HepG2 (cell line): ENCODE data around the gene NAGS. TPM values are rescaled to one million over a fixed set of nuclear protein-coding genes. Genes with fewer than 3 reads are reported as not detected.
A peak's percentile ranks its signal among the peaks of the same experiment; 100 is the strongest.

Source experiments
- AGO1 ChIP-seq: fragments of 200-400 bp; formaldehyde crosslinking; IDR thresholded peaks from 2 replicates; pipeline ENCODE4 v1.6.1; 2017; ENCODE audit warnings: mild to moderate bottlenecking, low read depth, low read length, moderate library complexity; ENCODE audit not compliant: poor library complexity, severe bottlenecking
- ASH2L ChIP-seq: fragments of 300-600, 200-600 bp; sonication (generic); IDR thresholded peaks from 2 replicates; pipeline ENCODE4 v1.7.0; 2017; ENCODE audit warnings: low read depth, mild to moderate bottlenecking, moderate library complexity, mixed read lengths, low read length; ENCODE audit not compliant: insufficient read length
- FOXO1 ChIP-seq: sonication (generic); formaldehyde crosslinking; IDR thresholded peaks from 2 replicates; pipeline ENCODE4 v1.4.0; 2020; ENCODE audit warnings: missing genetic modification reagents
- HDAC1 ChIP-seq: sonication (generic); formaldehyde crosslinking; IDR thresholded peaks from 2 replicates; pipeline ENCODE4 v1.5.1; 2020; ENCODE audit warnings: mild to moderate bottlenecking, missing genetic modification reagents
- HDAC2 ChIP-seq: sonication (generic); formaldehyde crosslinking; IDR thresholded peaks from 2 replicates; pipeline ENCODE4 v1.4.0; 2020; ENCODE audit warnings: missing genetic modification reagents
- HNF4A ChIP-seq: sonication (generic); formaldehyde crosslinking; IDR thresholded peaks from 2 replicates; pipeline ENCODE4 v1.4.0; 2020; ENCODE audit warnings: missing genetic modification reagents
- KLF16 ChIP-seq, 2 experiments: sonication (generic) in 1 of 2; formaldehyde crosslinking in 1 of 2; IDR thresholded peaks; 2 replicates each; pipeline versions ENCODE4 v1.6.1 to v1.8.0; 2016 to 2023; ENCODE audit warnings: missing genetic modification reagents in 2 of 2, missing compliant biosample characterization in 1 of 2
- LCORL ChIP-seq, 2 experiments: fragments of 450-650 bp in 1 of 2; sonication (generic) in 1 of 2; formaldehyde crosslinking in 1 of 2; IDR thresholded peaks; 2 replicates each; pipeline versions ENCODE4 v1.5.0 to v1.6.1; 2017 to 2020; ENCODE audit warnings: antibody characterized with exemption in 1 of 2, missing genetic modification reagents in 1 of 2
- MTA1 ChIP-seq: sonication (generic); formaldehyde crosslinking; IDR thresholded peaks from 2 replicates; pipeline ENCODE4 v1.4.0; 2020; ENCODE audit warnings: missing genetic modification reagents, mild to moderate bottlenecking, borderline replicate concordance
- PHF21A ChIP-seq: sonication (generic); formaldehyde crosslinking; IDR thresholded peaks from 2 replicates; pipeline ENCODE4 v1.5.0; 2020; ENCODE audit warnings: mild to moderate bottlenecking, missing genetic modification reagents
- PHF5A ChIP-seq: IDR thresholded peaks from one replicate; pipeline ENCODE4 v1.6.1; 2018; ENCODE audit warnings: low read depth, missing genetic modification reagents; ENCODE audit not compliant: unreplicated experiment
- REPIN1 ChIP-seq: sonication (generic); formaldehyde crosslinking; IDR thresholded peaks from 2 replicates; pipeline ENCODE4 v1.8.0; 2022; ENCODE audit warnings: missing genetic modification reagents, low read depth, mild to moderate bottlenecking, borderline replicate concordance
- SAFB2 ChIP-seq: sonication (generic); formaldehyde crosslinking; IDR thresholded peaks from 2 replicates; pipeline ENCODE4 v1.5.1; 2020; ENCODE audit warnings: missing genetic modification reagents, low read depth, mild to moderate bottlenecking, borderline replicate concordance
- THAP11 ChIP-seq: IDR thresholded peaks from 2 replicates; pipeline ENCODE4 v1.6.1; 2016; ENCODE audit warnings: missing biosample characterization, missing genetic modification reagents
- ZNF431 ChIP-seq: sonication (generic); formaldehyde crosslinking; IDR thresholded peaks from 2 replicates; pipeline ENCODE4 v1.9.0; 2022; ENCODE audit warnings: missing genetic modification reagents, low read depth, mild to moderate bottlenecking, borderline replicate concordance
- ZNF615 ChIP-seq: sonication (generic); formaldehyde crosslinking; IDR thresholded peaks from 2 replicates; pipeline ENCODE4 v1.5.0; 2020; ENCODE audit warnings: mild to moderate bottlenecking, missing genetic modification reagents, borderline replicate concordance
- polyA plus RNA-seq, 8 experiments: library from polyadenylated mRNA; depleted of rRNA in 3 of 8; stranded (reverse) in 7 of 8; unstranded in 1 of 8; fragments of >200 nt; fragmentation: Illumina TruSeq in 4 of 8; extraction: Trizol in 4 of 8; gene quantifications; 2 replicates each; pipeline versions ENCODE4 v1.2.1 to v1.2.3, GENCODE V29; 2011 to 2016; ENCODE audit warnings: low read depth in 4 of 8, missing spikeins in 1 of 8, mixed read lengths in 1 of 8; ENCODE audit not compliant: insufficient read depth in 1 of 8
- total RNA-seq, 5 experiments: library from RNA; depleted of rRNA; stranded (reverse); fragments of >200 nt; fragmentation: Illumina TruSeq; extraction: Trizol; gene quantifications; 2 replicates each; pipeline ENCODE4 v1.2.3, GENCODE V29; 2016; ENCODE audit warnings: low read depth in 1 of 5
- TF ChIP-seq, protein P1 (sequence below): sonication (generic); formaldehyde crosslinking; IDR thresholded peaks from 2 replicates; pipeline ENCODE4 v1.5.0; 2020; ENCODE audit warnings: mild to moderate bottlenecking, low read depth, missing genetic modification reagents, borderline replicate concordance
- TF ChIP-seq, protein P2 (sequence below): sonication (generic); formaldehyde crosslinking; IDR thresholded peaks from 2 replicates; pipeline ENCODE4 v1.4.0; 2020; ENCODE audit warnings: missing genetic modification reagents, borderline replicate concordance
- TF ChIP-seq, protein P3 (sequence below), 2 experiments: IDR thresholded peaks; 2 replicates each; pipeline ENCODE4 v1.6.1; 2011 to 2012; ENCODE audit warnings: low read length in 2 of 2, borderline replicate concordance in 1 of 2, low read depth in 1 of 2, mild to moderate bottlenecking in 1 of 2, moderate library complexity in 1 of 2
- TF ChIP-seq, protein P4 (sequence below), 2 experiments: sonication (generic) in 1 of 2; formaldehyde crosslinking in 1 of 2; IDR thresholded peaks; 2 replicates each; pipeline versions ENCODE4 v1.5.1 to v1.6.1; 2011 to 2020; ENCODE audit warnings: borderline replicate concordance in 1 of 2, low read depth in 1 of 2, low read length in 1 of 2, mild to moderate bottlenecking in 1 of 2, missing genetic modification reagents in 1 of 2, moderate library complexity in 1 of 2

Gene NAGS
- total and polyA plus RNA-seq, 2 of the 13 experiments (the other 11 are each of a cell fraction or from before 2014, with no cell fraction given): 4.3 to 5.1 TPM

DNA sequence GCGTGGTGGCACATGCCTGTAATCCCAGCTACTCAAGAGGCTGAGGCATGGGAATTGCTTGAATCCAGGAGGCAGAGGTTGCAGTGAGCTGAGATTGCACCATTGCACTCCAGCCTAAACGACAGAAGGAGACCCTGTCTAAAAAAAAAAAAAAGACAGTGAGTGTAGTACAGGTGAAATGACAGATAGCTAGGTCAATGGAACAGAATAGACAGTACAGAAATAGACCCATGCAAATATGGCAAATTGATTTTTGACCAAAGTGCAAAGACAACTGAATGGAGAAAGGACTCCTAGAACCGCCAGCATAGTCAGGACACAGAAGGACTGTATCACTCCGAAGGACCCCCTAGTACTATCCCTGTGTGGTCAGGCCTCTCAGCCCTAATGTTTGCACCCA is 34.1 kb upstream of the NAGS start (continued):
- TF ChIP-seq LCORL (IDR thresholded peaks at IDR 0.05) (0 out of 2 replicates have a peak, but pooled peaks have one; percentile 43), LCORL (CRISPR knock-in tag; IDR thresholded peaks at IDR 0.05) (0 out of 2 replicates have a peak, but pooled peaks have one; percentile 41), THAP11 (peak; percentile 46; the same call in 1 of the 2 replicates), PHF21A (CRISPR knock-in tag) (peak; percentile 65), ZNF615 (CRISPR knock-in tag) (no peak), REPIN1 (peak; percentile 42; the same call in 1 of the 2 replicates), KLF16 (CRISPR knock-in tag; IDR thresholded peaks at IDR 0.05) (0 out of 4 replicates have a peak, but pooled peaks of 1 of the 2 experiments have one; percentile 27), MTA1 (CRISPR knock-in tag) (no peak), HNF4A (CRISPR knock-in tag) (peak; percentile 79), HDAC1 (peak; percentile 47; the same call in 1 of the 2 replicates), ZNF431 (CRISPR knock-in tag) (no peak), FOXO1 (CRISPR knock-in tag) (no peak), PHF5A (CRISPR knock-in tag) (no peak), AGO1 (no peak), SAFB2 (no peak), HDAC2 (no peak; the same call in 1 of the 2 replicates), ASH2L (peak; percentile 38)
- TF ChIP-seq, protein P1, sequence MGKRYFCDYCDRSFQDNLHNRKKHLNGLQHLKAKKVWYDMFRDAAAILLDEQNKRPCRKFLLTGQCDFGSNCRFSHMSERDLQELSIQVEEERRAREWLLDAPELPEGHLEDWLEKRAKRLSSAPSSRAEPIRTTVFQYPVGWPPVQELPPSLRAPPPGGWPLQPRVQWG (CRISPR knock-in tag): no peak
- TF ChIP-seq, protein P2, sequence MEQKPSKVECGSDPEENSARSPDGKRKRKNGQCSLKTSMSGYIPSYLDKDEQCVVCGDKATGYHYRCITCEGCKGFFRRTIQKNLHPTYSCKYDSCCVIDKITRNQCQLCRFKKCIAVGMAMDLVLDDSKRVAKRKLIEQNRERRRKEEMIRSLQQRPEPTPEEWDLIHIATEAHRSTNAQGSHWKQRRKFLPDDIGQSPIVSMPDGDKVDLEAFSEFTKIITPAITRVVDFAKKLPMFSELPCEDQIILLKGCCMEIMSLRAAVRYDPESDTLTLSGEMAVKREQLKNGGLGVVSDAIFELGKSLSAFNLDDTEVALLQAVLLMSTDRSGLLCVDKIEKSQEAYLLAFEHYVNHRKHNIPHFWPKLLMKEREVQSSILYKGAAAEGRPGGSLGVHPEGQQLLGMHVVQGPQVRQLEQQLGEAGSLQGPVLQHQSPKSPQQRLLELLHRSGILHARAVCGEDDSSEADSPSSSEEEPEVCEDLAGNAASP (CRISPR knock-in tag): no peak
- TF ChIP-seq, protein P3, sequence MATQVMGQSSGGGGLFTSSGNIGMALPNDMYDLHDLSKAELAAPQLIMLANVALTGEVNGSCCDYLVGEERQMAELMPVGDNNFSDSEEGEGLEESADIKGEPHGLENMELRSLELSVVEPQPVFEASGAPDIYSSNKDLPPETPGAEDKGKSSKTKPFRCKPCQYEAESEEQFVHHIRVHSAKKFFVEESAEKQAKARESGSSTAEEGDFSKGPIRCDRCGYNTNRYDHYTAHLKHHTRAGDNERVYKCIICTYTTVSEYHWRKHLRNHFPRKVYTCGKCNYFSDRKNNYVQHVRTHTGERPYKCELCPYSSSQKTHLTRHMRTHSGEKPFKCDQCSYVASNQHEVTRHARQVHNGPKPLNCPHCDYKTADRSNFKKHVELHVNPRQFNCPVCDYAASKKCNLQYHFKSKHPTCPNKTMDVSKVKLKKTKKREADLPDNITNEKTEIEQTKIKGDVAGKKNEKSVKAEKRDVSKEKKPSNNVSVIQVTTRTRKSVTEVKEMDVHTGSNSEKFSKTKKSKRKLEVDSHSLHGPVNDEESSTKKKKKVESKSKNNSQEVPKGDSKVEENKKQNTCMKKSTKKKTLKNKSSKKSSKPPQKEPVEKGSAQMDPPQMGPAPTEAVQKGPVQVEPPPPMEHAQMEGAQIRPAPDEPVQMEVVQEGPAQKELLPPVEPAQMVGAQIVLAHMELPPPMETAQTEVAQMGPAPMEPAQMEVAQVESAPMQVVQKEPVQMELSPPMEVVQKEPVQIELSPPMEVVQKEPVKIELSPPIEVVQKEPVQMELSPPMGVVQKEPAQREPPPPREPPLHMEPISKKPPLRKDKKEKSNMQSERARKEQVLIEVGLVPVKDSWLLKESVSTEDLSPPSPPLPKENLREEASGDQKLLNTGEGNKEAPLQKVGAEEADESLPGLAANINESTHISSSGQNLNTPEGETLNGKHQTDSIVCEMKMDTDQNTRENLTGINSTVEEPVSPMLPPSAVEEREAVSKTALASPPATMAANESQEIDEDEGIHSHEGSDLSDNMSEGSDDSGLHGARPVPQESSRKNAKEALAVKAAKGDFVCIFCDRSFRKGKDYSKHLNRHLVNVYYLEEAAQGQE (IDR thresholded peaks at IDR 0.05; ENCODE audit: borderline replicate concordance in 1 of 2, low read depth in 1 of 2, low read length in 2 of 2): no peak
- TF ChIP-seq, protein P4, sequence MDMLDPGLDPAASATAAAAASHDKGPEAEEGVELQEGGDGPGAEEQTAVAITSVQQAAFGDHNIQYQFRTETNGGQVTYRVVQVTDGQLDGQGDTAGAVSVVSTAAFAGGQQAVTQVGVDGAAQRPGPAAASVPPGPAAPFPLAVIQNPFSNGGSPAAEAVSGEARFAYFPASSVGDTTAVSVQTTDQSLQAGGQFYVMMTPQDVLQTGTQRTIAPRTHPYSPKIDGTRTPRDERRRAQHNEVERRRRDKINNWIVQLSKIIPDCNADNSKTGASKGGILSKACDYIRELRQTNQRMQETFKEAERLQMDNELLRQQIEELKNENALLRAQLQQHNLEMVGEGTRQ (IDR thresholded peaks at IDR 0.05; ENCODE audit: low read depth, low read length): no peak
- TF ChIP-seq, protein P4 (CRISPR knock-in tag; IDR thresholded peaks at IDR 0.05; ENCODE audit: borderline replicate concordance): no peak
